ACHN (cell line): ENCODE data around the gene RXFP1.
"Not testable (repeated sequence)": the region's sequence is repeated elsewhere in the genome, so short reads cannot be mapped to it uniquely, and the experiment has no call there.

Source experiments
- DNase-seq: peaks from one replicate; pipeline ENCODE4 v3.0.0-alpha.2; 2015
- in situ Hi-C: cut with HindIII; loops from 2 replicates; pipeline ENCODE4 v1.10.0; 2017; ENCODE audit warnings: low sequenced_read_pairs, low pct_ligation_motif_present, low pct_unique_long_range_greater_than_20kb

The RXFP1 gene

DNA sequence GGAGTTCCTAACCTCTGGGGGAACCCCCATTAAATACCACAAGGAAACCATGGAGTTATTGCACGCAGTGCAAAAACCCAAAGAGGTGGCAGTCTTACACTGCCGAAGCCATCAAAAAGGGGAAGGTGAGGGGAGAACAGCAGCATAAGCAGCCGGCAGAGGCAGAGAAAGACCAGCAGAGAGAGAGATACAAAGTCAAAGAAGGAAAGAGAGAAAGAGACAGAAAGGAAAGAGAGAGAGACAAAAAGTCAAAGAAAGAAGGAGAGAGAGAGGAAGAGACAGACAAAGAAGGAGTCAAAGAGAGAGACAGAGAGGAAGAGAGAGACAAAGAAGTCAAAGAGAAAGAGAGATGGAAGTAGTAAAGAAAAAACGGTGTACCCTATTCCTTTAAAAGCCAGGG is 141.6 kb downstream of the RXFP1 start:
- in situ Hi-C loops, DNase-seq: not testable (repeated sequence)

DNA sequence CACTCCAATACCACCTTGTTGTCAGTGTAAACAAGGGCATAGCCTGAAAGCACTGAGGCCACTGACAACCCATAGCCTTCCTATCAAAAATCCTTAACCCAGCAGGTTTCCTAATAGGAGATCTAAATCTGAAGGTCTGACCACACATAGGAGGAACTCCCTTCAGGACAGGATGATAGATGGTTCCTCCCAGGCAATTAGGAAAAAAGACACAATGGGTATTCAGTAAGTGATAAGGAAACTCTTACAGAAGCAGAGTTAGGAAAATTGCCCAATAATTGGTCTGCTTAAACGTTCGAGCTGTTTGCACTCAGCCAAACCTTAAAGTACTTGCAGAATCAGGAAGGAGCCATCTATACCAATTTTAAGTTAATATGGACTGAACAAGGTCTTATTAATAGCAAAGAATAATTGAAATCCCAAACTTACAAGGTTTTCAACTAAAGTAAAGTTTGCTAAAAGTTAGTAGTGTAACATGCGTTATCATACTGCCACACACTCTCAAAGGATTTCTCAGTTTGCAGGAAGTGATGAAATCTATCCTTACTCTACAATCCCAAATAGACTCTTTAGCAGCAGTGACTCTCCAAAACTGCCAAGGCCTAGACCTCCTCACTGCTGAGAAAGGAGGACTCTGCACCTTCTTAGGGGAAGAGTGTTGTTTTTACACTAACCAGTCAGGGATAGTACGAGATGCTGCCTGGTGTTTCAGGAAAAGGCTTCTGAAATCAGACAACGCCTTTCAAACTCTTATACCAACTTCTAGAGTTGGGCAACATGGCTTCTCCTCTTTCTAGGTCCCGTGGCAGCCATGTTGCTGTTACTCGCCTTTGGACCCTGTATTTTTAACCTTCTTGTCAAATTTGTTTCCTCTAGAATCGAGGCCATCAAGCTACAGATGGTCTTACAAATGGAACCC is 142.3 kb downstream of the RXFP1 start:
- DNase-seq, in situ Hi-C loops: not testable (repeated sequence)

DNA sequence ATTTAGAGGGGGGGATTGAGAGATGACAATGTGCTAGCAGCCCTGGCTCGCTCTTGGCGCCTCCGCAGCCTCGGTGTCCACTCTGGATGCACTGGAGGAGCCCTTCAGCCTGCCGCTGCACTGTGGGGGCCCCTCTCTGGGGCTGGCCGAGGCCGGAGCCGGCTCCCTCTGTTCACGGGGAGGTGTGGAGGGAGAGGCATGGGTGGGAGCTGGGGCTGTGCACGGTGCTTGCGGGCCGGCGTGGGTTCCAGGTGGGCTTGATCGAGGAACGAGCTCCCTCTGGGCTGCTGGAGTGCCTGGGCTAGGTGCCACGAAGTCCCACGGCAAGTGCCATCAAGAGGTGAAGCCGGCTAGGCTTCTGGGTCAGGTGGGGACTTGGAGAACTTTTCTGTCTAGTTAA is 143.1 kb downstream of the RXFP1 start:
- no peak for DNase-seq
- in situ Hi-C loops = no loop called here

DNA sequence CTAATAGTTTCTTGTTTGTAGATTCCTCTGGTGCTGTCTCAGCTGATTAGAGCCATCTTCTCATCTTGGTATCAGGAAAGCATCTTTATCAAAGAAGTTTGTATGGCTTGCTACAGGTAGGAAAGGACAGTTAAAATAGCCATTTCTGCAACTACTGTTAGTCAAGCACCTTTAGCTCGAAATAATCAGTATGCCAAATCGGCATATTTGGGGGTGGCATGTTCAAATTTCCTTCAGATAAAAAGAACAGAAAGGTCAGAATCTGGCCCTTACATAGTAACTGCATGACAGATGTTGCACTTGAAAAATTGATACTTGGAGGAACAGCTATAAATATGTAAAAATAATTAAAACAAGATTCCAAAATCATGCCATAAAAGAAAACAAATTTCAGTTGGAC is 145.2 kb downstream of the RXFP1 start:
- in situ Hi-C loops = no loop called here
- DNase-seq = no peak

DNA sequence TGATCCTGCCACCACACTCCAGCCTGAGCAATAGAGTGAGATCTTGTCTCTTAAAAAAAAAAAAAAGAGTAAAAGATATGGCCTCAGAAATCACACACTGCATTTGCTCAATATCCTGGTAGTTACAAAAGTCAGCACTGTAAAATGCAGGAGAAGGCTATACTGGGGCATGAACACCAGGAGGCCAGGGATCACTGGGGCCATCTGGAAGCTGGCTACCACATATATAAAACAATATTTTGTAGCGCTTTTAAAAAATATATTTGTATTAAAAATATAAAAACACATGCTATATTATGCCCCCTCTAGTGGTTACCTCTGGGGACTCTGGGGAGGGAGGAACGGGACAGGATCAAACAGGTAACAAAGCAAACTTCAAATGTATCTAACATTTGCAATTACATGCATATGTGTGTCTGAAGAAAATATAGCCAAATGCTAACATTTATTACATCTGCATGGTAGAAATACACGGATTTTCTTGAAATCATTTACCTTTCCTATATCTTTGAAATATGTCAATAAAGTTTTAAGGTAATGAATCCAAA is 146.0 kb downstream of the RXFP1 start:
- DNase-seq = peak; percentile 53
- in situ Hi-C loops = no loop called here

DNA sequence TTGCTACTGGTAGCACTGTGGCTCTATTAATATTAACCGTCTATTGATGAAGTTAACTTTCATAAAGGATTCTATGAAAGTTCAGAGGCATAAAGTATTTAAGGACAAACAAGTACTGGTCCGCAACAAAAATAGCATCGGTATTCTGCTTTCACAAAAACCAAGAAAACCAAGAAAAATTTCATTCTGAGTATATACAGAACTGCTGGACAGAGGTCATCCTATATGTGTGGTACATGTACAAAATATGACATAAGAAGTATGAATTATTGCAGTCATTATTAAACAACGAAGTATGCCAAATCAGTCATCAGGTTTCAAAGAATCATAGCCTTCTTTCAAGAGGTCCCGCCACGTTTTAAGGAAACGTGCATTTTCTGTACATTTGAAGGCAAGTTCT is 147.6 kb downstream of the RXFP1 start:
- DNase-seq = no peak
- in situ Hi-C loops = no loop called here

DNA sequence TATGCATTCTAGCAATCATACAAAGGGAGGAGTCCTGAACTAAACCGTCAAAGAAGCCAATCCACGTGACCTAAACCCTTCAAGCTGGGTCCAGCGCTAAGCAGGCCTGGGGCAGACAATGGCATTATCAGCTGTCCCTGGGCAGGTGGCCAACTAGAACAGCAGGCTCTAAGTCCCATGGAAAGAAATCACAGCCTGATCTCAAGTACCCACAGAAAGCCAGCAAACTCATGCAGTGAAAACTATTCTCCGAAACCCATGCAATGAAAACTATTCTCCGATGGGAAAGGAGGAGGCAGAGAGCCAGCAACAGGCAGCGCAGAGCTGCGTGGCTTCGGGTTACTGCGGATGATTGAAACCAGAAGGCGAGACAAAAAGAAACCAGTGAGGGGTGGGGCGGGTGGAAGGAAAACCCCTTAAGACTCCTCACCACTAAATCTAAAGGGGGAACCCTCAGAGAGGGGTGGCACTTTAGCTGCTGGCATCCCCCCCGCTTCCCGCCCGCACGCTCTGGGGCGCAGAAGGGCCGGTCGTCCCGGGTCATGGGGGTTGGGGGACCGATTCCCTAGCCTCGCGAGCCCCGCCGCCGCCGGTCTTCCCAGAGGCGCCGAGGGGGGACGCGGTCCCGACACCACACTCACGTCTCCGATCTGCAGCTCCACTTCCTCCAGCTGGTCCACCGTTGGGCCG is 149.4 kb downstream of the RXFP1 start:
- DNase-seq = peak; percentile 65
- in situ Hi-C loops = no loop called here

DNA sequence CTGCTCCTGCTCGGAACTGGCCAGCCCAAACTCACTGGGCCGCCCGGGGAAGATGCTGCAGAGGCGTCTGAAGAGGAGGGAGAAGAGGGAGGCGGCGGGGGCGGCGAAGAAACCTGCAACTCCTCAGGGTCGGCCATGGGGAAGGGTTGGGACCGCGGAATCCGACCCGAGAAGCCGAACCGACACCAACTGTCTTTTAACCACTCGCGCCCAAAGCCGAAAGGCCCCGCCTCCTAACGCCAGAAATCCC is 149.9 kb downstream of the RXFP1 start, which contains the start of gene C4orf46:
Gene C4orf46 (minus strand): TSS at position 223 of the 250 bp plus-strand sequence. CDS start 86 bp downstream, at position 137.
- in situ Hi-C loops = no loop called here
- no peak for DNase-seq

DNA sequence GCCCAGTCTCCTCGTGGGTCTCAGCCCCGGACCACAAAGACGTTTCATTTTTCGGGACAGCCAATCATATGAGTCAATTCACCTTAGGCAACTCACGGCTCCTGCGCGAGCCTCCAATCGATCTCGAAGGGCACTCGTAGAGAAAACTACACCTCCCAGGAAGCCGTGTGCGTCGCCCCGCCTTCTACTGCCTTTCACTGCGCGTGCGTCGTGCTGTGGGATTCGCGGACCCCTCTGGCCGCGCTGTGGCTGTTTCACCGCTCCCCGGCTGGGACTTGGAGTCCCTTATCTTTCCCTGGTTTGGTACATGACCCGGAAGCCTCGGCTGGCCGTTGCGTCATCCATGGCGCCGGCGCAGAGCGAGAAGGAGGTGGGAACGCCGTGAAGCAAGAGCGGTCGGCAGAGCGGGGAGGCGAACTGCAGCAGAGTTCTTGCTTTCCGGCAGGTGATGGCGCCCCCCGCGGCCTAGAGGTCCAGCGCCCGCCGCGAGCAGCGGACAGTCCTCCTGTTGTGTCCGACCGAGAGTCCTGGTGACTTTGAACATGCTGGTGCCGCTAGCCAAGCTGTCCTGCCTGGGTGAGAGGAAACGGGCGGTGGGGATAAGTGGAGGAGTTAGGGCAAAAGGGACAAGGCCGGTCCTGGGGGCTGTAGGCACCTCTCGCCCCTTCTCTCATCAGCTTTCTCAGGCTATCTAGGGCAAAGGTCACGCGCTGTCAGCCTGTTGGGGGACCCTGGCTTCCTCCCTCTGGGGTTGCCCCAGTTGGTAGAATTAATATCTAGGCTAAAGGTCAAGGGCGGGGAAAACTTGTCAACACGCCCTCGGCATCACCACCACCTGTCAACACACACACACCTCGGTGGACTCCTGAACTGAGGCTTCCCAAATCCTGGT is 150.5 kb downstream of the RXFP1 start, which contains the start of gene ETFDH:
Gene ETFDH (plus strand): TSS at position 382 of the 892 bp plus-strand sequence. CDS start 161 bp downstream, at position 543.
- peak; percentile 98 for DNase-seq
- in situ Hi-C loops = no loop called here

DNA sequence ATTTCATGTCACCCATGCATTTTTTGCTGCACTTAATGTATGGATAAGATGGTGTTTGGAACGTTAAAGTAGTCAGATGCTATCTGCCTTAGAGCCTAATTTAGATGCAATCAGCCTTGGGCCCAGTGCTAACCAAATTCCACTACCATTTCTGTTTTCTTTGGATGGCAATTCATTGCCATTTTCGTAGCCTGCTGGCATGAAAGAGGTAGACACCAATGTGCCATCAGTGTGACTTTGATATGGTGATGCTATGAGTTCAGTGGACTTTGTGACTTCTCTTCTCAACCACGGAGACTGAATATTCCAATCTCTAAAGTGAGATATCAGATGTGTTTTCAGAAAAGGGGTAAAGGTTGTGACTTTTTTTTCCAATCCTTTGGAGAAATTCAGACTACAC is 152.0 kb downstream of the RXFP1 start:
- no peak for DNase-seq
- in situ Hi-C loops = no loop called here

DNA sequence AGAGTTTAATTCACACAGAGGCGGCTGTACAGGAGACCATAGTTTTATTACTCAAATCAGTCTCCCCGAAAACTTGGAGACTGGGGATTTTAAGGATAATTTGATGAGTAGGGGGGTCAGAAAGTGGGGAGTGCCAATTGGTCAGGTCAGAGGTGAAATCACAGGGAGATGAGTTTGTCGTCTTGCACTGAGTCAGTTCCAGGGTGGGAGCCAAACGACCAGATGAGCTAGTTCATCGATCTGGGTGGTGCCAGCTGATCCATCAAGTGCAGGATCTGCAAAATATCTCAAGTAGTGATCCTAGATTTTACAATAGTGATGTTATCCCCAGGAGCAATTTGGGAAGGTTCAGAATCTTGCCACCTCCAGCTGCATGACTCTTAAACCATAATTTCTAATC is 154.4 kb downstream of the RXFP1 start:
- DNase-seq = no peak
- in situ Hi-C loops = no loop called here

DNA sequence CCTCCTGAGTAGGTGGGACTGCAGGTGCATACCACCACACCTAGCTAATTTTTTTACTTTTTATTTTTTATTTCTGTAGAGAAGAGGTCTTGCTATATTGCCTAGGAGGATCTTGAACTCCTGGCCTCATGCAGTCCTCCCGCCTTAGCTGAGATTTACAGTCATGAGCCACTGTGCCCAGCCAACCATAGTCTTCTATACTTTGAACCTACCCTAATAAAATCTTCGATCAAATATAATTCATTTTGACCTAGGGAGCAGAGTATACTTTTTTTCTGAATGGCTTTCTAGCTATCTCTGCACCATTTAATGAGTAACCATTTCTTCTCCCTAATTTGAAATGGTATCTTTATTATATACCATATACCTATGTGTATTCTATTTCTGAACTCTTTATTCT is 157.1 kb downstream of the RXFP1 start:
- no peak for DNase-seq
- in situ Hi-C loops = no loop called here

DNA sequence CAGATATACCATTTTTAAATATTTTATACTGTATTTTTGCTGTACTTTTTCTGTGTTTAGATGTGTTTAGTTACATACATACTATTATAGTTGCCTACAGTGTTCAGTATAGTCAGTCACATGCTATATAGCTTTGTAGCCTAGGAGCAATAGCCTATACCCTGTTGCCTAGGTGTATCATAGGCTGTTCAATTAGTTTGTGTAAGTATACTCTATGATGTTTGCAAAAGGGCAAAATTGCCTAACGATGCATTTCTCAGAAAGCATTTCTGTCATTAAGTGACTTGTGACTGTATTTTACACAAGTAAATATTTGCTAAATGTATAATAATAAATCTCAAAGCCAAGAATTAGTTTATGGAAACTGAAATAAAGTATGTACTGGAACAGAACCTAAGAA is 159.9 kb downstream of the RXFP1 start:
- DNase-seq = no peak
- in situ Hi-C loops = no loop called here

DNA sequence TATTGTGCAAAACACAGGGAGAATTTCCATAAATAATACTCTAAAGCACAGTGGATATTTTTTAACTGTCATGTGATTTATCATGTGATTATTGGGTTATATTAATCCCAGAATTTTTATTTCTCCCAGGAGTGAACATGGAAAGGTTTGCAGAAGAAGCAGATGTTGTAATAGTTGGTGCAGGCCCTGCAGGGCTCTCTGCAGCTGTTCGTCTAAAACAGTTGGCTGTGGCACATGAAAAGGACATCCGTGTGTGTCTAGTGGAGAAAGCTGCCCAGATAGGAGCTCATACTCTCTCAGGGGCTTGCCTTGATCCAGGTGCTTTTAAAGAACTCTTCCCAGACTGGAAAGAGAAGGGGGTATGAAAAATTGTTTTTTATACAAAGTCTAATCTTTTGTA is 160.4 kb downstream of the RXFP1 start:
- in situ Hi-C loops = no loop called here
- DNase-seq = no peak

DNA sequence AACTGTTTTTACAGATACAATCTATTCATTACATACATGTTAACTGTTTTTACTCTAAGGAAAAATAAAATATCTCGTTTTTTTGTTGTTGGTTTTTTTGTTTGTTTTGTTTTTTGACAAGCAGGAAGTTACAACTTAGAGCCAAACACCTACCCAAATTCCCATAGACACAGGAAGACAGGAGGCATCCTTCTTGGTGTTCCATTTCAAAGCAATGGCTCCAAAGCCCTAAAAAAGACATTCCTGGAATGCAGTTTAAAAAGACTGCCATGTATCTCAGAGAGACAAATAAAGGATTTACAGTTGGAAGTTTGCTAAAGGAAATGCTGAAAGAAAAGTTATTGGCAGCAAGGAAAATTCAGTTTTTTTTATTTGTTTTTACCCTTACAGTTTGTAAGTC is 167.1 kb downstream of the RXFP1 start:
- no peak for DNase-seq
- in situ Hi-C loops = no loop called here
